AG04449 (cell line): ENCODE results near the gene DLX6.

ENCODE experiments used
- CTCF ChIA-PET: fragments of 350-600 bp; formaldehyde crosslinking; extraction: SDS; loops from one replicate; lab custom pipeline; 2021; ENCODE audit warnings: antibody characterized with exemption; lab: Yijun Ruan, JAX
- POLR2A ChIA-PET: fragments of 400-600, 350-600 bp; formaldehyde crosslinking; extraction: SDS; loops from one replicate; lab custom pipeline; 2020; ENCODE audit warnings: antibody characterized with exemption, inconsistent platforms; lab: Yijun Ruan, JAX
- DNase-seq: peaks from one replicate; pipeline ENCODE4 v3.0.0-alpha.2; 2010; ENCODE audit warnings: low read depth, low spot score
- H3K4me3 ChIP-seq: 2 replicates; pipeline ENCODE4 v1.5.1; 2011; ENCODE audit warnings: low read depth, mild to moderate bottlenecking, control low read depth, low read length
- TF ChIP-seq, protein P1 (sequence below): IDR thresholded peaks from one replicate; pipeline ENCODE4 v1.5.1; 2011; ENCODE audit warnings: mild to moderate bottlenecking, moderate library complexity, low read length, control low read depth, inconsistent platforms; ENCODE audit not compliant: insufficient read depth; ENCODE audit errors: missing control alignments

The DLX6 gene

DNA sequence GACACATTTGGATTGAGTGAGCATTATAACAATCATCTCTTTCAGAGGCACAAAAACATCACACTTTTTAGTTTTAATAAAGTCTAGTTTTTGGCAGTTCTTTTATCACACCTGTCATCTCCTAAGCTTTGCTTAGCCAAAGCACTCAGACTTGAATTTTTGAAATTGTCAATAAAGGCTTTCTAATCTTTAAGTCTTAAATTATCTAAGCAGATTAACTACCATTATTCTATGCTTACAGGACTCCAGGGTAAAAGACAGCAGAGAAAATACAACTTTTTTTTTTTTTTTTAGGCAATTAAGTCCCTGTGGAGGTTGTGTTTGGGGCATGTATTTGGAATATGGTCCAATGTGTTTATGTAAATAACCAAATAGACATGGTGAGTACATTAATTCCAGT lies 17.6 kb upstream of the DLX6 start:
- TF ChIP-seq, protein P1, sequence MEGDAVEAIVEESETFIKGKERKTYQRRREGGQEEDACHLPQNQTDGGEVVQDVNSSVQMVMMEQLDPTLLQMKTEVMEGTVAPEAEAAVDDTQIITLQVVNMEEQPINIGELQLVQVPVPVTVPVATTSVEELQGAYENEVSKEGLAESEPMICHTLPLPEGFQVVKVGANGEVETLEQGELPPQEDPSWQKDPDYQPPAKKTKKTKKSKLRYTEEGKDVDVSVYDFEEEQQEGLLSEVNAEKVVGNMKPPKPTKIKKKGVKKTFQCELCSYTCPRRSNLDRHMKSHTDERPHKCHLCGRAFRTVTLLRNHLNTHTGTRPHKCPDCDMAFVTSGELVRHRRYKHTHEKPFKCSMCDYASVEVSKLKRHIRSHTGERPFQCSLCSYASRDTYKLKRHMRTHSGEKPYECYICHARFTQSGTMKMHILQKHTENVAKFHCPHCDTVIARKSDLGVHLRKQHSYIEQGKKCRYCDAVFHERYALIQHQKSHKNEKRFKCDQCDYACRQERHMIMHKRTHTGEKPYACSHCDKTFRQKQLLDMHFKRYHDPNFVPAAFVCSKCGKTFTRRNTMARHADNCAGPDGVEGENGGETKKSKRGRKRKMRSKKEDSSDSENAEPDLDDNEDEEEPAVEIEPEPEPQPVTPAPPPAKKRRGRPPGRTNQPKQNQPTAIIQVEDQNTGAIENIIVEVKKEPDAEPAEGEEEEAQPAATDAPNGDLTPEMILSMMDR = no peak
- H3K4me3 ChIP-seq = no peak overlapping the region
- DNase-seq = no peak
- CTCF ChIA-PET = no interaction called here
- POLR2A ChIA-PET = no interaction called here

DNA sequence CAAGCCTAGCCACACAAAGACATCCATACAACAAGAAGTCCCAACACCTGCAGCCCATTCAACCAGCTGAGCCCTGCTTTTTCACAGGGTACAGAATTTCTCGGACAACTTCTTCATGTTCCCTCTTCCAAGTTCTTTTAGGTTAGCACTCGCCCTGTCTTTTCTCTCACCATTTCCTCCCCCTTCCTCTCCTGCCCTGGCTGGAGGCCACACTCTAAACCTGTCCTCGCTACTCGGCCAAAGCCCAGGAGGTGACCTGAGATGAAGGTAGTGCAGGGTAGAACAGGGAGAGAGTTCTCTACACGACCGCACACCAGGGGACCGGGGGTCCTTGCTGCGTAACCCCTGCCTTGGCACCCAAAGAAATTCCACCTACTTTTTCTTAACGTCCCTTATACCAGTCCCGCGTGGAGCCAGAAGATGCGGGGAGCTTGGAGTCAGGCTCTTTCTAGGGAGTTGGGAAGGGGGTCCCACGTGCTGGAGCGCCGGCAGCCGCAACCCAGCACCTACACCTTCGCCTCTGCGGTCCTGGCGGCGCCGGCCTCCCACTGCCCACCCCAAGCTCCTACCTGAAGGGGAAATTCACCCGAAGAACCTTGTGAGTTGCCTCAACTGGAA lies 16.0 kb upstream of the DLX6 start:
- ChIA-PET CTCF (no interaction called here), POLR2A (no interaction called here)
- no peak overlapping the region for H3K4me3 ChIP-seq
- DNase-seq = no peak
- TF ChIP-seq, protein P1 = no peak

DNA sequence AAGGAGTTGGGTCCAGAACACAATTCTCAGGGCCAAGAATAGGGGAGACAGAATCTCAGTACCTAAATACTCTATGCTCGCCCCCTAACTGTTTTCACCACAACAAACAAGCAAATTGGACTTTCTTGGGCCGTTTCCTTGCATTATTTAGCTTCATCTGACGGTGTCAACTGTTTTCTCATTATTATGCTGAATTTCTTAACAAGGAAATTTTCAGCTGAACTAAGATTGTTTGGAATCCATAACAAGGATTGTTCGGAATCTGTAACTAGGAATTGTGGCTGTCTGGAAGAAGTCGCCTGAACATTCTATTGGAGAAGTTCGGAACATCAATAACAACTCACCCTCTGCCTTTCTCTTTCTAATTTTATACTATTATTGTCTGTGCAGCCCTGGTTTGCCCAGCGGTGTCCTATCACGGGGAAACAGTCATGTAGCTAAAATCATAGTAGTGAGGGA lies 15.5 kb upstream of the DLX6 start:
- no peak for DNase-seq
- POLR2A ChIA-PET = no interaction called here
- H3K4me3 ChIP-seq = no peak overlapping the region
- TF ChIP-seq, protein P1 = no peak
- CTCF ChIA-PET = no interaction called here

DNA sequence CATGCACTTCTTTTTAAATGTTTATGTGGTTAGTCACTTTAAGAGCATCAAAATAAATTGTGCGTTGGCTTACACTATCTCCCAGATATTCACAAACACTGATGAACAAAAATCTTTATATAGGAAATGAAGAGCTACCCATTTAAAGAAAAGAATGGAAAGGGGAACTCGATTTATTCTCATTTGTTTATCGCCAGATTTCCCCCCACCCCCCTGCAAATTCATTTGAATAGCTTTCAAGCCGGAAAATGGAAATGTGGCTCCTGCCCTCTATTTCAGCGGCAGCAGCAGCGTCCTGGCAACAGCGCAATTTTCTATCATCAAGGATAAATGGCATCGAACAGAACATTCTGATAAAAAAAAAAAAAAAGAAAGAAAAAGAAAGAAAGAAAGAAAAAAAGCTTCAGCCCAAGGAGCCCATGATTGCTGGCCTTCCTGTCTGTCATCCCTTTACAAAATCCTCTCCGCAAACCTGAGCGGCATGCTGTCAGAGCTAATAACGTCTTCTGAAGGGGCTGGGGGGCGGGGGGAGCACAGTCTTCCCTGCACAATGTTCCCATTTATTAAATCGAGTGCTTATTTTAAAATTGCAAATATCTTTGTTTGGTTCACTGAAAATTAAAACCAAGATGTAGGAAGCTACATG lies 13.7 kb upstream of the DLX6 start:
- H3K4me3 ChIP-seq = no peak overlapping the region
- POLR2A ChIA-PET = no interaction called here
- no peak for DNase-seq
- TF ChIP-seq, protein P1 = no peak
- CTCF ChIA-PET = no interaction called here

DNA sequence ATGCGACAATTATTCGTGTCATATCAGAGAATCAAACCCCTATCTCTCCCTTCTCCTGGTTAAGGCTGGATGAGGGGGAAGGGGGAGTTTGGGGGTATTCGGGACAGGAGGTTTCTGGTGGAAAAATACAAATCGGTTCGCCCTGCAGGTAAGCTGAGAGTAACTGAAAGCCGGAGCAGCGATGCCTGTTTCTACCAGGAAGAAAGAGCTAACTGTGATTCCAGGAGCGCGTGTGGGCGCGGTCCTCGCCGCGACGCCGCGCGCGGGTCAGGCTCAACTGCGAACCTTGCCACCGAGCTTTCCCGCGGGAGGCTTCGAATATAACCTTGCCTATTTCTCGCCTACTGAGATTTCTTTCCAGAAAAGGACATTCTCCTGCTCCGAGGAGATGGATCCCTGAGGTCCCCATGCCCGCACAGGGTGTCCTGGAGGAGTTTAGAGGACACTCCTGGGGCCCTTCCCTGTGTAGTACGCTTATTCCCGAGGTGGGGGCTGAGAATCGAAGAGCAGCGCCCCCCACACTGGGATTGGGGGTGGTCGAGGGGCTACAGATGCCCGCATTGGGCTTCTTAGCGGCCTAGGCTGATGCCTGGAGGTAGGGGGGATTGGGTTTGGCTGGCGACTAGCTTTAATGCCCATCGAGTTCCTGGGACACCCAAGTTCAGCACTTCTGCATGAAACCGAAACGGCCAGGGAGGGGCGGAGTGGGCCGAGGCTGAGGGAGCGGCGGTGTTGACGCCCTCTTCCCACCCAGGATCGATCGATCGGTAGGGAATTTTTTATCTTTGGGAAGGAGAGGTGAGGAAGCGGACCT lies 13.0 kb upstream of the DLX6 start:
- POLR2A ChIA-PET = no interaction called here
- CTCF ChIA-PET = no interaction called here

More for the DNA sequence above, 13.0 kb upstream of the DLX6 start:
- no peak overlapping the region for H3K4me3 ChIP-seq
- DNase-seq = no peak
- TF ChIP-seq, protein P1 = no peak
